Cerebellar cortex (tissue), 1 donor: ENCODE results near the gene DCLK1.

ENCODE experiments used
- DNase-seq: peaks from one replicate; pipeline ENCODE4 v3.0.0-alpha.2; 2015; ENCODE audit warnings: low spot score

DCLK1 gene

DNA sequence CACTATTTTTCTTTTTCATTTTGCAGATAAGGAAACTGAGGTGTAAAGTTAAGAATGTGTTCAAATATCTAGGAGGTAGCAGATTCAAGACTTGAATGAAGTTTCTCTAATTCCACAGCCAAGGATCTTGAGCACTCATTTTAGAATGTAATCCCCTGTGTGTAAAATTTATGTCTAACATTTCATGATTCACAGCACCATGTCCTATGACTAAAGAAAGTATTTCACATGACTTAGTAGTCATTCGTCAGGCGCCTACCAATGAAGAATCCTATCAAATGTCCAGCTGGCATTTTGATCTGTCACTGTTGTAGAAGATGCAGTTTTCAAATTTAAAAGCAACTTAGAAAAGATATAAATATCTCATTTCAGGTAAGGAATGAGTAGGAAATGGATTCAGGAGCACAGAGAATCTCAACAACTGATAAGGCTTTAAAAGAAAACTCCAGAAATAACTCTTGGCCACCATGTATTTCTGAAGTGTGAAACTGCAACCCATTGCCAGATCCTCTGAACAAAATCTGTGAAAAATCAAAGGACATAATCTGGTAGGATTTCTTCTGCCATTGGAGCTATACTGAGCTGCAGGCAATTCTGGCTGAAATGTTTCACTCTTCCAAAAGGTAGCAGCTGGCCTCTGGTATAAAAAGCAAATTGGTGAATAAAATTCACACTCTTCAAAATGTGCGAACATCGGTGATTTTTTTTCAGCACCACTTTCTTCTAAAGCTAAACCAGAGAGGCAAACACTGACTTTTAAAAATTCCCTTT is 92.2 kb downstream of the DCLK1 start:
- DNase-seq: no peak

DNA sequence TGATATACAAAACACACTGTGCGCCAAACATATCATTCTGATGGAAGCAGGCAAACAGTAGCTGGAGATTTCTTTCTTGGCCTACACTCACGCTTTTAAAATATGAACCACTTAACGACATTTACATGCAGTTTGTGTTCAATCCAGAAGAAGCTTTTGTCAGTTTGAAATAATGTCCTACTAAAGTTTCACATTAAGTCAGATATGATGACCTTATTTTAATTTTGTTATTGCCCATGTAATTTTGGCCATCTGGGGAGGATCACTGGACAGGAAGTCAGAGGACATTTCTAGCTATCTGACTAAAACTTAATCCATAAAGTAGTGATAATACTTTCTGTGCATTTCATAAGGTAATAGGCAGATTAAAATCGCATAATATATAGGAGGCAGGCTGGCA is 98.1 kb downstream of the DCLK1 start:
- no peak for DNase-seq

DNA sequence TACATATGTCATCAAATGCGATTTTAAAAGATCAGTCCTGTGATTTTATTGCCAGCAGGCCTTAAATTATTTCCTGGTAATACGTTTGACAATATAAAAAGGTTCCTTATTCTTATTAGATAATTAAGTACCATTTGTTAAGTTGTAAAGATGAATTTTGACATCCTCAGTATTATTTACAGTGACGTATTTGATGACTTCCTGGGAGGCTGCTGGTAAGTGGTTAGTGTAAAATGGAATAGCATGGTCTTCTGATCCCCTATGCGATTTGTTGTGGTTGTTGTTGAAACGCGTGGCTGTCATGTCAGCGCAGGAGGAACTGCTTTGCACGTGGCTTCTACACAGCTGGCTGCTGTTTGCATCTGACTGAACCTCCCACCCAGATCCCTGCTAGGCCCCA is 99.7 kb downstream of the DCLK1 start:
- DNase-seq: no peak

DNA sequence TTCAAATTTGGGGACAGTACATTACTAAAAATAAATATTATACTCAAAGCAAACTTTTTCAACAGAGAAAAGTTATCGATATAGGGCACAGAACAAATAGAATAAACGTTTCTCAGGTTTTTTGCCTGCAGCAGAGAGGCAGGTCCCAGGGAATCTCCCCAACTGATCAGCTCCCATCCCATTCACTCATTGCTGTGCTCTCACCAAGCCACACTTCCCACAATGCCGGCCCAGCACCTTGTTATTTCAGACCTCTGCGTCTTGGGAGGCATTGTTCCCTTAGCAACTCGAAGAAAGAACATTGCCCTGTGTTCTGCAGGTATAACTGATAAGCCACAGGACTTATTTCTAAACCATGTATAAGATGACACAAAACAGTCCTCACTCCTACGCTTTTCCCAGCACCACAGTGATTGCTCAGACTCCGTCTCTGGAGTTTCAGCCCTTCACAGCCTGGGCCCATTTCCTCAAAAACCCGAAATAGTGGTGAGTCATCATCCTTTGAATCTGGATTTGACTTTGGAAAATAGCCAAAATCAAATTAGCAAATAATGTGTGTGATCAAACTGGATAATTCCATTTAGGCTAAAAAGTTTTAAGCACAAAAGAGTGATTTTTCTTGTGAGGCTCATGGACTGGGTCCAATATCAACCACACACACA is 100.4 kb downstream of the DCLK1 start:
- DNase-seq: no peak

DNA sequence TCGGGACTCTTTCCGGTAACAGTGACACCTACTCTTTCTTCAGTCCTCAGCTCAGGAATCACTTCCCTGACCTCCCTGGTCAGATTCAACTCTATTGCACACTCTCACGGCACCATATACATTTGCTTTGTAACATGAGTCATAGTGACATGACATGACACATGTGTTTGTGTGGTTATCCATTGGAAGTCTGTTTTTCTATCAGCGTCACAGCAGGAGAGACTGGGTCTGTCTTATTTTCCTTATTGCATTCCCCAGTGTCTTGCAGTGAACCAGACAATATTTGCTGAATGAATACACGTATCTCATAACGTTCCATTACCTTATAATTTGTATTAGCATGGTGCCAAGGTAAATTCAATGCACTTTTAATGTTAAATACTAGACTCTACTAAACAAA is 102.0 kb downstream of the DCLK1 start:
- no peak for DNase-seq

DNA sequence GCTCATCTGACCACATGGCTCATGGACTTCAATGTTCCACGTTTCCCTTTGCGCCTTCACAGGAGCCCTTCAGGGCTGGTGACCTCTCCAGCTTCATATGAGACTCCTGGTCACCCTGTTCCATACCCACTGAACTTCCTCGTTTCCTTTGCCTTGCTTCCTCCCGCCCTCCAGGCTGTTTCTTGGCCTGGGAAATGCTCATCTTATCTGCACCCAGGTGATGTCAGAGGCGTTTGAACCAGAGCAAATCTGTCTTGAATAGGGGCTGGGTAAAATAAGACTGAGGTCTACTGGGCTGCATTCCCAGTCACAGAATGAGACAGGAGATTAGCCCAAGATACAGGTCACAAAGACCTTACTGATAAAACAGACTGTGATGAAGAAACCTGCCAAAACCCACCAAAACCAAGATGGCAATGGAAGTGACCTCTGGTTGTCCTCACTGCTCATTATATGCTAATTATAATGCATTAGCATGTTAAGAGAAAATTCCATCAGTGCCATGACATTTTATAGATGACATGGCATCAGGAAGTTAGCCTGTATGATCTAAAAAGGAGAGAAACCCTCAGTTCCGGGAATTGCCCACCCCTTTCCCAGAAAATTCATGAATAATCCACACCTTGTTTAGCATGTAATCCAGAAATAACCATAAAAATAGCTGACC is 102.7 kb downstream of the DCLK1 start:
- no peak for DNase-seq

DNA sequence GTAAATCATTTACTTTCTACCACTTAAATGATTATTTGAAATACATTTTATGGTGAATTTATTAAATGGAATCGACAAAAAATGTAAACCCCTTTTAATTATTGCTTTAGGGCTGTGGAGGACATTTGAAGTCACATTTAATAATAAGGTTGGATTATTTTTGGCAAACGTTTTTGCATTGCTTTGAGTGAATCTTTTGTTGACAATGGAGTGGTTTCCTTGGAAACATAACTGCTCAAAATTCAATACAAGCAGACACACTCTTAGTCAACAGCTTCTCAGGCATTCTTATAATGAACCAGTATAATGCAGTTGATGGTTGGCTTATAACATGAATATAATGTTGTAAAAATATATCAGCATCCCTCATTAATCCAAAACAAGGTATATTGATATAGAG is 104.7 kb downstream of the DCLK1 start:
- no peak for DNase-seq

DNA sequence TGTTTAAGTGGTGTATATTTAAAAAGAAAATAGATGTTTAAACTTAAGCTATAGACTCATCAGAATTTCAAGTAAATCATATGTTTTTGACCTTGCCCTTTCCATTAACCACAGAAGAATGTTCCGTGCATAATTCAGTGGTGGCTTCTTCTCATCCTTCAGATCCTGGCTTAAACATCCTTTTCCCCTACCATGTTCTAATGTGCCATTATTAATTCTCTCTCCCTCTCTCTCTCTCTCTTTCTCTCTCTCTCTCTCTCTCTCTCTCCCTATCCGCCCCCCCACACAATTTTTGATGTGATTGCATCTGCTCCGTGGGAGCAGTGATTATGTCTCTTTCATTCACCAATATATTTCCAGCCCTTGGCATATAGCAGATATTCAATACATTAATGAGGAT is 116.4 kb downstream of the DCLK1 start:
- no peak for DNase-seq

DNA sequence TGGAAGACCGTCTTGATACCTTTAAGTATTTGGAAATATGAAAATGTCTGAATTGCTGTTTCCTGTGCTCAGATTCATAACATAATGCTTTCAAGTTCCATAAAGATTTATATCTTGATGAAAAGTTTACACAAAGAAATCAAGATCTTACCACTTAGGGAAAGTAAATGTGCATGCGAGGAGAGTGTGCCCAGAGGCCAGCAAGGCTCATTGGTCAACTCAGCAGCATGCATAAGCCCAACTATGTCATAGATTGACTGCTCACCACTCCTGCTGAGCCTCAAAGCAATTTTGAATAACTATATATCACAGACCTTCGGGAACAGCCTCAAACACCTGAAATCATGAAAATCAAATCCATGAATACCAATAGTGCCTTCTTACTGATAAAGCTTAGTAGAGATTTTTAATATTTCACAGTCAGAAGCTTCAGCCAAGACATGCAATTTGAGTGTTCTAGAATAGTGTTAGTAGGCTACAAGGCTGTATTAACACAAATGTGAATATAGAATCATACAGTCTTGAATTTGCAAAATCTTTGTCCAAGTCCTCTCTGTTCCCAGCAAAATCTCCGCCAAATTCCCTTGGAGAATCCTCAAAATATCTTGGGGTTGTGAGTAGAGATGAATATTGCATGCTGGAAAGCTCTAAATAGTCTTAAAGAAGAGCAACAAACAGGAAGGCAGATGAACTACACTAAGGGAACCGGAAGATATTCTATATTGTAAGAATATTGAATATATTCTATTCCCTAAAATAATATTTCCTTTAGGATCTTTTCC is 124.1 kb downstream of the DCLK1 start:
- DNase-seq: no peak

DNA sequence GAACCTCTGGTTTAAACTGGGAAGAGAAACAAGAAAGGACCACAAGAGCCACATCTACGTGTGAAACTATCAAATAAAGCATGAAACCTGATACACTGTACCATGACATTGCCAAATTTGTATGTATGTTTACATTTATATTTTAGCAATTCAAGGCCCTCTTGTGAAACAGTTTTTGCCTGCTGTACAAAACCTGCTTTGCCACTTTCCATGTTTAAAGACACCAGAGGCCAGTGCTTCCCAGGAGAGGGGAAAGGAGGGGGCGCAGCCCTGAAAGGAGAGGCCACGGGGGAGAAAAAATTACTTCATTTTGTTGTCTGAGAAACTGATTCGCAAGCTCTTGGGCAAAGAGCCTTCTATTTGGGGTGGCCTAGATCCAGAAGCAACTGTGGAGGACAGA is 124.8 kb downstream of the DCLK1 start:
- DNase-seq: no peak

DNA sequence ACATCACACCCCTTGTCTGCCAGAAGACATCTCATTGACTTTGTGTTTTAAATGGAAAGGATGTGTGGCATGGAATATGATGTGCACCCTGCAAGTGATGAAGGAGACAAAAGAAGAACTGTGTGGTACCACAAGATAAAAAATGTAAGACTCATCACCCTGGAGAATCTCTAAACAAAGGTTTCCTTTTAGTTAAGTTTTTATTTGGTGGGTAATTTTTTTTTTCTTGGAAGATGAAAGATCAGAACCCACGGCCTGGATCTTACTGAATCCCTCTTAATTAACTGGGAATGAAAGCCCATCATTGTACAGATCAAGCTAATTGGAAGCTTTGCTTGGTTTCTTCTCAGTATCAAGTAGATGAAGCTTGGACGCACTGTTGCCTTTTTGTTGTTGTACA is 129.6 kb downstream of the DCLK1 start:
- DNase-seq: no peak

DNA sequence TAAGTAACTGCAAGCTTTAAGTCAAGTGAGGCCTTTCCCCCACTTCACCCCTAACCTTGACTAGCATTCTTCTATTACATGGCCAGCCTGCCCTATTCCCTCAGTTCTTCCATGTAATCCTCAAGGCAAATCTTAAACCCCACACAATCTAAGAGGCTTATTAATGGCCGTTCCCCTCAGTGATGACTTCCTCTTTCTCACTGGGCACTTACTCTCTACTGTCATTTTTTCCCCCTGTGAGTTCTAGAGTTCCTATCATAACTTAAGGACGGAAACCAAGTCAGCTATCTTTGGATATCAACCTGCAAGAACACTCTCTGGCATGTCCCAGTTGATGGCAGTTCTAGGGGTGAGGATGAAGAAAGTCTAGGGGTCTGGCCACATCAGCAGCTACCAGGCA is 131.2 kb downstream of the DCLK1 start:
- no peak for DNase-seq

DNA sequence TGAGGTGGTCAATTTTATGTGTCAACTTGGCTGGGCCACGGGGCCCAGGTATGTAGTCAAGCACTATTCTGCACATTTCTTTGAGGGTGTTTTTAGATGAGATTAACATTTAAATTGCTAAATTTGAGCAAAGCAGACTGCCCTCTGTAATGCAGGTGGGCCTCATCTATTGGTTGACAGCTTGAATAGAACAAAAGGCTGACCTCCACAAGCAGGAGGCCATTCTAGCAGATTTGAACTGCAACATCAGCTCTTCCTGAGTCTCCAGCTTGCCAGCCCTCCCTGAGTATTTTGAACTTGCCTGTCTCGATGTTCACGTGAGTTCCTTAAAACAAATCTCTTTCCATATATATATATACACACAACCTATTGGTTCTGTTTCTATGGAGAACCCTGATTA is 134.8 kb downstream of the DCLK1 start:
- DNase-seq: no peak

DNA sequence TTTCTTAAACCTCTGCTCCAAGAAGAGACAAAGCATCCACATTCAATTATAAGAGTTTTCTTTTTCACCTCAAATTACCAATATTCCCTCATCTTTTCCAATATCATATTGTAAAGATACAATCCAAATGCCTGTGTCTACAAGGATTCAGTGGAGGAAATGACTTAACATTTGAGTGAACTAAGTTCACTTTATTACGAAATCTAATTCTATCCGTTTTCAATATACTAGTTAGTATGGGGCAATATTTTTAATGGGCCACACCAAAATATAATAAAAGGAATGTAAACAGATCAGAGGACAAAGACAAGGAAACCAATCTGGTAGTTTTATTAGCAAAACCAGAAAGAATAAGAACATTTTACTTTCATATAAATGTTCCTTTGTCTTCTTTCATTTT is 136.0 kb downstream of the DCLK1 start:
- no peak for DNase-seq

DNA sequence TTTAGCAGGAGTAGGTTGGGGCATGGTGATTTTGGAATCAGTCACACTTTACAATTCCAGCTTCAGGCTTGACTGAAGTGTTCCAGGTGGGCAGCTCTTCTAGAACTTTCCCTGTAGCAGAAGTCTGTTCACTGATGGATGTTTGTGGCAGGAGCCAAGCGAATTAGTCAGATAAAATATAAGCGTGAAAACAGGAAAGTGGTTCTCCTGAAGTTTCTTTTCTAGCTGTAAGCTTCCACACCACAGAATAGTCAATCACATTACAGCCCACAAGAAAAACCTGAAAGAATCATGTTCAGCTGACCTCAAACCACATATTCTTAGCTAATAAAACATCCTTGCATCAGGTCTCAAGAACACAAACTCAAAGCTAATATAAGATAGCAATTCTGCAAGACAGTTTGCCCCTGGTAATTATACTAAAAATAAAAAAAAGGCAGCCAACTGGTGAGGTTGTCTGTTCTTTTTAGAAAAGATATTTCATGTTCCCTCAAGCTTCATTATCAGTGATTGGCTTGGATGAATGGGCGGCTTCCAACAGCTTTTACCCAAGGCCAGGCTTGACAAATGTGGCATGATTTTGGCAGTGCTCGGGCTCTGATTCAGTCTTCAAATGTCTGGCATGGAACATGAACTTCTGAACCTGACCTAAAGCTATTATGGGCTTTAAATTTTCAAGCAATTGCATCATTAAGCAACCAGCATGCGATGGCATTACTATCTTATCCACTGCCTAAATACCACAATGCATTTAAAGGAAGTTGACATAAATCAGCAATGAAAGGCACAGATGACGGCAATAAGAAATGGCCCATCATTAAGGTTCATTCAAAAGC is 136.8 kb downstream of the DCLK1 start:
- DNase-seq: no peak

DNA sequence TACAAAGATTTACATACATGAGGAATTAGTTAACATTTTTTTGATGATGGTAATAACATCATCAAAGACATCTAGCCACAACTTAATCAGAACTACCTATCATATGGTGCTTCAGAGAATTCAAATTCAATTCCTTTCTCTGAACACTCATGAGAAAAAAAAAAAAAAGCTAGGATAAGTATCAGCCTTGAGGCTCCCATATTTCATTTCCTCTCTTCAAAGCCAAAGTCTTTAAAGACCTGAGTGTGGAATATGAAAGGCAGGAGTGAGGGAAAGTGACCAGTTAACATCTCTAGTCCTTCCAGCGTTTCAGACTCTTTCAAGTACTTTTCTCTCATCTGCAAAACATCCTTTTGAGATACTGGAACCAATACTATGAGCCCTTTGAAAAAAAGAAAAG is 137.5 kb downstream of the DCLK1 start:
- no peak for DNase-seq

DNA sequence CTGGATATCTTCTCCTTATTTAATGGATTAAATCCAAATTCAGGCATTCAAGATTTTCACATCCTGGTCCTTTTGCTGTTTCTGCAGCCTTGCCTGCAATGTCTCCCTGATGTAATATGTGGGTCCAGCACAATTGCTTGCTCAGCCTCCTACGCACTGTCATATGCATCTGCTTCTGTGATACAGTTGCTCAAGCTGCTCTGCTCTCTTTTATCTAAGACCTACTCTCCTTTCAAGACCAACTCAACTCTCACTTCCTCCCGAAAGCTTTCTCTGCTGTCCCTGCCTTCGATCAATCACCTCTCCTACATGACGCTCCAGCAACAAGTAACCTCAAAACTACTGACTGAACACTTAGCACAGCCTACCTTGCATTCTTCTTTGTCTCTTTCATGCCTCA is 138.2 kb downstream of the DCLK1 start:
- no peak for DNase-seq

DNA sequence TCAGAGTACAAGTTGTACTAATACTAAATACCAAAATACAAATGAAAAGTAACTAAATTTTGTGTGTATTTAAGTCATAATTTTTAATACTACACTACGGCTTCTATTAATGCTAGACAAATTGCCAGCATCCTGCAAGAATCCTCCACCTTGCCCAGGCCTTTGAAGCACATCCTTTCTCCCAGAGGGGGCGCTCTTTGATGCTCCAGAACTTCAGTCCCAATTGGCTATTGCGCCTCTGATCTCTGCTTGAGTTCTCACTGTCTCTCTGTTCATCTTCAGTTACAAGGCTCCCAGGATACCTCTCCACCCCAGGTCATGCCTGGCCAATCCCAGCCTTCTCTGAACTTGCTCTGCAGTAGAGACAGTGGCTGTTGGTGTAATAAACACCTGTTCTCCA is 141.0 kb downstream of the DCLK1 start:
- no peak for DNase-seq

DNA sequence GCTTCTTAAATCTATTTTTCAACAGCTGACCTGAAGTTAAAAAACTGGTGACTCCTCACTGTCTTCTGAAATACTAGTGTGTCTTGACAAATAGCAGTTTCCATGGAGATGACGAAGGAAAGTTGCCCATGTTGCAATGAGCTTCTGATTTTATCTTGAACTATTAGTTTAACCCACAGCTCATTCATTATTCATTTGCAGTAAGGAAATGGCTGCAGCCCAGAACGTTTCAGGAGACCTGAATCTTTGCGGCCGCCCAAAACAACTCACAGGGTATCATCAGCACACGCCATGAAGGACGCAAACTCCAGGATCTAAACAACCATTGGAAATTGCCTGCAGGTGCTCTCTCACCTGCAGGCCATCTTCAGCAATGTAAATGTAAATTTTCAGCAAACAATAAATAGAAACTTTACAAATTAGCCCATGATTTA is 142.5 kb downstream of the DCLK1 start:
- no peak for DNase-seq

DNA sequence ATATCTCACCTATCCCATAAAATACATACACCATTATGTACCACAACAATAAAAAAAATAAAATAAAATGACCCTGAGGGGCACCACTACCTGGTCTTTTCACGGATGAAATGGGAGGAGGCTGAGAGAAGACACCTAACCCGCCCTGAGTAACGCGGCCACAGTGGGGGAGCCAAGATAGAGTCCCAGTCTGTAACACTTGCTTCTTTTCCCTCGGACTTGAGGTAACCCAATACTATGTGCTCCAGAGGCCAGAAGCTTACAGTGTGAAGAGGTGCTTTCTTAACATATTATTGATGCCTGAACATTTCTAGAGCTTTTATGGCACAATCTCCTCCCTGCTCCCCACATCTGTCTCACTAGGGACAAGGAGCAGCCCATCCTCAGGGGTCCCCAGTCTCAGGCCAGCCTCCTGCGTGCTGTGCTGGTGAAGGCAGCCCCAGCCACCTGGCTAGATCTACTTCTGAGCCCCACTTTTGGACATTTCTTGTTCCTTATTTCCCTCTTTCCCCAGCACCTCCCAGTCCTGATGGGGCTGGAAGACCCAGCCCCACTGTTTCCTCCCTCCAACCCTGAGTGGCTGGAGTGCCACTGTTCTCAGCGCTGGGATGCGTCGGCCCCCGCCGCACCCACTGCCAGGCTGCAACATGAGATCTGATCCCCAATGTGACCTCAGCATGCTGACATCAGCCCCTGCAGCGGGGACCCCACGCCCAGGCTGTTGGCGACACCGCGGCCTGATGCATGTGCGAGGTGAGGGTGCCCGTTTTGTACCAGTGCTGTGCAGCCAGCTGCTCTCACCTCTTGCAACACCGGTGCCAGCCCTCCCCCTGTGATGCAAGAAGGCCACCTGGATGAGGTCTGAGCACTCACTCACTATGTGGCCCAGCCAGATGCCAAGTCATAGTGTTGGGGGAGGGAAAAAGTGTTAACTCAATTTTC is 143.3 kb downstream of the DCLK1 start:
- no peak for DNase-seq
